ENCODE results near the gene C22orf42. TPM values are rescaled to one million over a fixed set of nuclear protein-coding genes. Genes with fewer than 3 reads are reported as not detected.
"Not testable (repeated sequence)": the region's sequence is repeated elsewhere in the genome, so short reads cannot be mapped to it uniquely, and the experiment has no call there.

Gene C22orf42
- total RNA-seq, 2 donors from 2014 or later = 0.20 TPM; not detected in 1

DNA sequence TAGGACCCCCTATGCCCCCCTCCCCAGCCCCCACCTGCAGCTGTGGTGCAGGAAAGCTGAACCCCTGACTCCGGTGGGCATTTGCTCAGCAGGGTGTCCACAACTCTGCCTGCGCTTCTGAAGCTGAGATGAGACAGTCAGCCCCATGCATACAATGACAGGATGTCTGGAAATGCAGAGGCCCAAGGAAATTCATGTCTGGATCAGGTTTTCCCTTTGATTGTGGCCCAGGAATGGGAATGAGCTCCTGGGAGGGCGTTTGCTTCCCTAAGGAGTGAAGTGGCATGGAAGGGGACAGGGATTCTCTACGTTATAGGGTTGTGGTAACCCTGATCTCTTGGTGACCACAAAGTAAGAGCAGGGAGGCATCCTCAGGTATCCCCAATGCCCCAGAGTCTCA lies 22.2 kb downstream of the C22orf42 start:
- WGBS, 2 experiments (ENCODE audit: insufficient coverage in 1 of 2, insufficient read length in 1 of 2) = 76 to 94% methylated on average over 4 of the region's 4 CpGs
- Mint-ChIP-seq H3K9me3 (peaks cover 10% of the 10 kb centered on the region), H3K4me1 (peaks cover 33% of the 10 kb centered on the region)
- H3K9ac ChIP-seq (ENCODE audit: extremely low read depth, low read length, poor library complexity, severe bottlenecking); H3K36me3 Mint-ChIP-seq (ENCODE audit: low read depth); H3K4me3 Mint-ChIP-seq; H3K27me3 ChIP-seq (ENCODE audit: control insufficient read depth, insufficient read depth, low read length, poor library complexity, severe bottlenecking); DNase-seq; H3K9me3 ChIP-seq (ENCODE audit: control insufficient read depth, low read length); H3K4me1 ChIP-seq (ENCODE audit: control insufficient read depth, insufficient read depth, low read length); H3K27ac ChIP-seq (ENCODE audit: low read depth, low read length); H3K27me3 Mint-ChIP-seq (ENCODE audit: insufficient read depth); H3K27ac Mint-ChIP-seq; H3K36me3 ChIP-seq (ENCODE audit: control insufficient read depth, insufficient read depth, low read length): not testable (repeated sequence)
- peak overlapping the region; percentile 34 for H3K4me3 ChIP-seq (ENCODE audit: low read length)

DNA sequence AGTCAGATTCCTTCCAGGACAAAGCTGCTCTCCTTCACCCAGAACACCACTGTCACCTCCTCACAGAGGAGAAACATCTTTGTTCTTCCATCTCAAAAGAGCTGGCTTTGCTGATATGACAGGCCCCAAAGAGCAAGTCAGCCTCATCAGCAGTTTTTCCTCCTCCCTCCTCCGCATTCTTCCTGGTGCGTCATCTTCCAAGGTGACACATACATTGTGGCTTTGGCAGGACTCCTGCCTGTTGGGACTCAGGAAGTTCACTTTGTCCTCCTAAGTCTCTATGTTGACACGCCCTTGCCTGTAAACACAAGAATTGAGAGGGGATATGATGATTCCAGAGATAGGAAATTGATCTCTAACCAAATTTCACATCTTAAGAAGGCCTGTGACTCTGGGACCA lies 23.1 kb downstream of the C22orf42 start:
- not testable (repeated sequence) for H3K4me1 ChIP-seq (ENCODE audit: control insufficient read depth, insufficient read depth, low read length); H3K9ac ChIP-seq (ENCODE audit: extremely low read depth, low read length, poor library complexity, severe bottlenecking); H3K27ac ChIP-seq (ENCODE audit: low read depth, low read length); H3K27me3 ChIP-seq (ENCODE audit: control insufficient read depth, insufficient read depth, low read length, poor library complexity, severe bottlenecking); H3K36me3 Mint-ChIP-seq (ENCODE audit: low read depth); H3K27ac Mint-ChIP-seq; H3K36me3 ChIP-seq (ENCODE audit: control insufficient read depth, insufficient read depth, low read length); DNase-seq; H3K4me3 ChIP-seq (ENCODE audit: low read length); H3K4me3 Mint-ChIP-seq; H3K27me3 Mint-ChIP-seq (ENCODE audit: insufficient read depth); H3K9me3 ChIP-seq (ENCODE audit: control insufficient read depth, low read length)
- peaks cover 10% of the 10 kb centered on the region for H3K9me3 Mint-ChIP-seq
- peaks cover 33% of the 10 kb centered on the region for H3K4me1 Mint-ChIP-seq
- 89 to 92% methylated on average over 2 to 3 of the region's 3 CpGs for WGBS, 2 experiments (ENCODE audit: insufficient coverage in 1 of 2, insufficient read length in 1 of 2)

DNA sequence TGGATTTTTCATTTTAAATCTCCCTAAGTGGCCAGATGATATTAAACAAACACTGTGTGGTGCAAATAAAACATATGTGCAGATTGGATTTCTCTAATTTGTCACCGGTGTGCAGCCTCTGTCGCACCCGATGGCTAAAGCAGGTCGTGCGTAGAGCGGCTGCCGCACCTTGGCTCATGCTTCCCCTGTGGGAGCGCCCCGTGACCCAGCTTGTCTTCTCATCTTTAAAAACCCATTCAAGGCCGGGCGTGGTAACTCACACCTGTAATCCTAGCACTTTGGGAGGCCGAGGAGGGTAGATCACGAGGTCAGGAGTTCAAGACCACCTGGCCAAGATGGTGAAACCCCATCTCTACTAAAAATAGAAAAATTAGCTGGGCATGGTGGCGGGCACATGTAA lies 24.3 kb downstream of the C22orf42 start:
- H3K4me3 Mint-ChIP-seq; H3K4me3 ChIP-seq (ENCODE audit: low read length); H3K27ac ChIP-seq (ENCODE audit: low read depth, low read length); H3K27ac Mint-ChIP-seq; H3K27me3 ChIP-seq (ENCODE audit: control insufficient read depth, insufficient read depth, low read length, poor library complexity, severe bottlenecking); H3K36me3 Mint-ChIP-seq (ENCODE audit: low read depth); H3K36me3 ChIP-seq (ENCODE audit: control insufficient read depth, insufficient read depth, low read length); DNase-seq; H3K27me3 Mint-ChIP-seq (ENCODE audit: insufficient read depth); H3K9ac ChIP-seq (ENCODE audit: extremely low read depth, low read length, poor library complexity, severe bottlenecking); H3K4me1 ChIP-seq (ENCODE audit: control insufficient read depth, insufficient read depth, low read length); H3K9me3 ChIP-seq (ENCODE audit: control insufficient read depth, low read length): not testable (repeated sequence)
- 89 to 96% methylated on average over 8 to 14 of the region's 14 CpGs for WGBS, 2 experiments (ENCODE audit: insufficient coverage in 1 of 2, insufficient read length in 1 of 2)
- Mint-ChIP-seq H3K9me3 (peaks cover 10% of the 10 kb centered on the region), H3K4me1 (peaks cover 27% of the 10 kb centered on the region)

DNA sequence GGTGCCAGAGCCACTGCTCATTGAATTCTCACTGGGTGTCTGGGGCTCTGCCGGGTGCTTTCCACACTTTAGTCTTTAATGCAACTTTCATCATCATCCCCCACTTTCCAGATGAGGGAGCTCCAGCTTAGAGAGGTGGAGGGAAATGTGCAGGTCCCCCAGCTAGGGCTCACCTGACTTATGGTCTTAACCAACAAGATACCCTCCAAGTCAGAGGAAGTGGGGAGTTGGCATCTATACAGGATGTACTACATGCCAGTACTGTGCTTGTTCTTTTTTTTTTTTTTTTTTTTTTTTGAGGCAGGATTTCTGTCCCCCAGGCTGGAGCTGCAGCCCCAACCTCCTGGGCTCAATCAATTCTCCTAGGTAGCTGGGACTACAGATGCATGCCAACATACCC lies 26.3 kb downstream of the C22orf42 start:
- DNase-seq = no peak
- Histone ChIP-seq H3K4me1 (ENCODE audit: control insufficient read depth, insufficient read depth, low read length) (peaks cover 3% of the 10 kb centered on the region), H3K36me3 (ENCODE audit: control insufficient read depth, insufficient read depth, low read length) (no peaks in the 10 kb centered on the region), H3K27me3 (ENCODE audit: control insufficient read depth, insufficient read depth, low read length, poor library complexity, severe bottlenecking) (no peaks in the 10 kb centered on the region), H3K9ac (ENCODE audit: extremely low read depth, low read length, poor library complexity, severe bottlenecking) (no peak overlapping the region), H3K9me3 (ENCODE audit: control insufficient read depth, low read length) (peaks cover 5% of the 10 kb centered on the region), H3K4me3 (ENCODE audit: low read length) (no peak overlapping the region), H3K27ac (ENCODE audit: low read depth, low read length) (no peak overlapping the region)
- Mint-ChIP-seq H3K9me3 (peaks cover 5% of the 10 kb centered on the region), H3K36me3 (ENCODE audit: low read depth) (no peaks in the 10 kb centered on the region), H3K27me3 (ENCODE audit: insufficient read depth) (no peaks in the 10 kb centered on the region), H3K4me3 (no peak overlapping the region), H3K27ac (no peak overlapping the region), H3K4me1 (peaks cover 15% of the 10 kb centered on the region)
- TF ChIP-seq, protein P1, sequence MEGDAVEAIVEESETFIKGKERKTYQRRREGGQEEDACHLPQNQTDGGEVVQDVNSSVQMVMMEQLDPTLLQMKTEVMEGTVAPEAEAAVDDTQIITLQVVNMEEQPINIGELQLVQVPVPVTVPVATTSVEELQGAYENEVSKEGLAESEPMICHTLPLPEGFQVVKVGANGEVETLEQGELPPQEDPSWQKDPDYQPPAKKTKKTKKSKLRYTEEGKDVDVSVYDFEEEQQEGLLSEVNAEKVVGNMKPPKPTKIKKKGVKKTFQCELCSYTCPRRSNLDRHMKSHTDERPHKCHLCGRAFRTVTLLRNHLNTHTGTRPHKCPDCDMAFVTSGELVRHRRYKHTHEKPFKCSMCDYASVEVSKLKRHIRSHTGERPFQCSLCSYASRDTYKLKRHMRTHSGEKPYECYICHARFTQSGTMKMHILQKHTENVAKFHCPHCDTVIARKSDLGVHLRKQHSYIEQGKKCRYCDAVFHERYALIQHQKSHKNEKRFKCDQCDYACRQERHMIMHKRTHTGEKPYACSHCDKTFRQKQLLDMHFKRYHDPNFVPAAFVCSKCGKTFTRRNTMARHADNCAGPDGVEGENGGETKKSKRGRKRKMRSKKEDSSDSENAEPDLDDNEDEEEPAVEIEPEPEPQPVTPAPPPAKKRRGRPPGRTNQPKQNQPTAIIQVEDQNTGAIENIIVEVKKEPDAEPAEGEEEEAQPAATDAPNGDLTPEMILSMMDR (conservative IDR thresholded peaks at IDR 0.05) = no peak
- 92% methylated on average over 1 of the region's 1 CpG; no CpG with 5 or more reads in 1 of the 2 experiments for WGBS, 2 experiments (ENCODE audit: insufficient coverage in 1 of 2, insufficient read length in 1 of 2)
